Bronchial epithelial cell (primary cell): Measurements from ENCODE around the gene GPR35. TPM values are rescaled to one million over a fixed set of nuclear protein-coding genes. Genes with fewer than 3 reads are reported as not detected.

Experiments
- DNase-seq: peaks from one replicate; pipeline ENCODE4 v3.0.0-alpha.2; 2010; ENCODE audit warnings: low read depth
- FAIRE-seq: peaks from 2 replicates; lab custom pipeline; 2011; peaks lifted over from hg19 to GRCh38; lab: Jason Lieb, UNC
- H3K27me3 ChIP-seq: 2 replicates; pipeline ENCODE4 v1.5.1; 2011; ENCODE audit warnings: low read length; ENCODE audit not compliant: control insufficient read depth, insufficient read depth
- H3K36me3 ChIP-seq: 2 replicates; pipeline ENCODE4 v1.5.1; 2011; ENCODE audit warnings: low read length; ENCODE audit not compliant: control insufficient read depth, insufficient read depth
- H3K4me3 ChIP-seq: 2 replicates; pipeline ENCODE4 v1.5.1; 2011; ENCODE audit warnings: mild to moderate bottlenecking, low read depth, low read length, control low read depth
- total RNA-seq: library from RNA; depleted of rRNA; stranded (reverse); fragments of >200 nt; gene quantifications from 2 replicates; pipeline ENCODE4 v1.2.1, GENCODE V29; 2014
- TF ChIP-seq, protein P1 (sequence below): IDR thresholded peaks from 2 replicates; pipeline ENCODE4 v1.5.1; 2011; ENCODE audit warnings: mild to moderate bottlenecking, moderate library complexity, low read length, control low read depth, inconsistent platforms; ENCODE audit not compliant: insufficient read depth, severe bottlenecking

The GPR35 gene
- total RNA-seq, 1 donor from 2014 or later: 0.26 TPM

DNA sequence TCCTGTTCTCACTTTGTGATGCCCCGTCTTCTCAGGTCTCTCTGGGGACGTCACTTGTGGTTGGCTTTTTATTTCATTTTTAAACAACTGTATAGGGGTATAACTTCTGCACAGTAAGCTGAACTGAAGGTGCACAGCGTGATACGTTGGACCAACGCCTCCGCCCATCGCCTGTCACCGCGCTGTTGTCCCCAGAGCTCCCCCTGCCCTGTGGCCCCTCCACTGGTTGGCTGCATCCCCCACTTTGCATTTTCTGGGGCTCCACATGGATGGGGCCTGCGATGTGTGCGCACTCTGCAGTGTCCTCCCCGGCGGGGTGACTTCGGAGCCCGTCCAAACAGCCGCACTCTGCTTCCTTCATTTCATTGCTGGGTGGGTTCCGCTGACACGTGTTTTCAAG, 14.3 kb downstream of the GPR35 start:
- Histone ChIP-seq H3K36me3 (no peaks in the 10 kb centered on the region), H3K4me3 (no peak overlapping the region), H3K27me3 (no peaks in the 10 kb centered on the region)
- FAIRE-seq: no peak
- TF ChIP-seq, protein P1, sequence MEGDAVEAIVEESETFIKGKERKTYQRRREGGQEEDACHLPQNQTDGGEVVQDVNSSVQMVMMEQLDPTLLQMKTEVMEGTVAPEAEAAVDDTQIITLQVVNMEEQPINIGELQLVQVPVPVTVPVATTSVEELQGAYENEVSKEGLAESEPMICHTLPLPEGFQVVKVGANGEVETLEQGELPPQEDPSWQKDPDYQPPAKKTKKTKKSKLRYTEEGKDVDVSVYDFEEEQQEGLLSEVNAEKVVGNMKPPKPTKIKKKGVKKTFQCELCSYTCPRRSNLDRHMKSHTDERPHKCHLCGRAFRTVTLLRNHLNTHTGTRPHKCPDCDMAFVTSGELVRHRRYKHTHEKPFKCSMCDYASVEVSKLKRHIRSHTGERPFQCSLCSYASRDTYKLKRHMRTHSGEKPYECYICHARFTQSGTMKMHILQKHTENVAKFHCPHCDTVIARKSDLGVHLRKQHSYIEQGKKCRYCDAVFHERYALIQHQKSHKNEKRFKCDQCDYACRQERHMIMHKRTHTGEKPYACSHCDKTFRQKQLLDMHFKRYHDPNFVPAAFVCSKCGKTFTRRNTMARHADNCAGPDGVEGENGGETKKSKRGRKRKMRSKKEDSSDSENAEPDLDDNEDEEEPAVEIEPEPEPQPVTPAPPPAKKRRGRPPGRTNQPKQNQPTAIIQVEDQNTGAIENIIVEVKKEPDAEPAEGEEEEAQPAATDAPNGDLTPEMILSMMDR: no peak
- no peak for DNase-seq

DNA sequence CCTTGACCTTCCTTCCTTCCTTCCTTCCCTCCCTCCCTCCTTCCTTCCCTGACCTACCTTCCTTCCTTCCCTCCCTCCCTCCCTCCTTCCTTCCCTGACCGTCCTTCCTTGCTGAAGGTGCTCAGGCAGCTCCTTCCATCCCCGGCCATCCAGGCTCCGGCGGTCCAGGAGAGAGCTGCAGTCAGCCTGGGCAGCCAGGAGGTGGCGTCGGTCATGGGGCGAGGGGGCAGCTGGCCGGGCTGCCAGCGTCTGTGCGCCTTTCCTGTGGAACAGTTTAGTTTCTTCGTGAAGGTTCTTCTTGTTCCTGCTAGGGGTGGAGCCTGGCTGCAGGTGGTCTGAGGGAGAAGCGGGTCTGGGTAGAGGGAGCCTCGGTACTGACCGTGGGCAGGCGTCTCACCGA, 15.7 kb downstream of the GPR35 start:
- Histone ChIP-seq H3K36me3 (no peaks in the 10 kb centered on the region), H3K27me3 (no peaks in the 10 kb centered on the region), H3K4me3 (no peak overlapping the region)
- DNase-seq (no peak), FAIRE-seq (no peak)
- TF ChIP-seq, protein P1: no peak

DNA sequence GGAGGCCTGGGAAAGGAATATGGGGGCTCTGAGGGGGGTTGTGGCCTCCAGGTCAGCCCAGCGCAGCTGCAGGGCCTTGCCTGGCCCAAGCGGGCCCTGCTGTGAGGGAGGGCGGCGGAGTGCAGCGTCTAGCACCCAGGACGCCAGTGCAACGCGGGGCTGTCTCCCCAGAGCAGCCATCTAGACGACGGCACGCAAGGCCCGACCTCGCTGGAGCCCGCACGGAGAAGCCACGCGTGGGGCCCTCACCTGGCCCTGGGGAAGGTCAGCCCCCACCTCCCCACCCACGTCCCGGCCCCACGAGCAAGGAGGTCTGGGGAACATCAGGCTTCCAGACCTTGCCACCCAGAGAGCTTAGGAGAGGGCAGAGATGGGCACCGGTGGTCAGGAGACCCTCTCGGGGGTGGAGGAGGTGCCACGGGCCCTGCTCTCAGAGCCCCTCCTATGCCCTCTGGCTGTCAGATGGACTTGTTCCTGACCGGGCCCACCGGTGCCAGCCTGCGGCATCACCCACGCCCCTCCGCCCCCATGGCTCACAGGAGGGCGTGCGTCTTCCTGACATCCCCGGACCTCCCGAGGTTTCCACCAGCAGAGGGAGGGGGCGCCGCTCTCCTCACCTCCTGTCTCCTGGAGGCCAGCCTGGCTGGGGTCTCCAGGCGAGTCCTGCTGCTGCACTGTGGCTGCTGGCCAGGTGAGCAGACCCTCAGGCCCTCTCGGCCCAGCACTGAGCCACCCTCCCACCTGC, 17.0 kb downstream of the GPR35 start:
- no peaks in the 10 kb centered on the region for H3K36me3 ChIP-seq
- no peaks in the 10 kb centered on the region for H3K27me3 ChIP-seq
- TF ChIP-seq, protein P1: no peak
- H3K4me3 ChIP-seq: no peak overlapping the region
- DNase-seq (no peak), FAIRE-seq (no peak)

DNA sequence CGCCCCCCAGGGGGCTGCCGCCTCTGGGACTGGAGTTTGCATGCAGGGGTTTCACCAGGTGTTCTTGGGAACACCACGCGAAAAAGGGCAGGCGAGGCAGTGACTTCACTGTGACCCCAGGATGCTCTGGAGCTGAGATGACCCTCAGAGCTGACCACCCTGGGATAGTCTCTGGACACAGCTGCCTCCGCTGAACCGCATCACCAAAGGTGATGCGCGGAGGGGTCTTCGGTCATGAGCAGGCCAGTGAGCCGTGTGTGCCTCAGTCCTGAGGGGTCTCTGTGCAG, 17.5 kb downstream of the GPR35 start:
- DNase-seq (no peak), FAIRE-seq (no peak)
- no peaks in the 10 kb centered on the region for H3K36me3 ChIP-seq
- H3K4me3 ChIP-seq: no peak overlapping the region
- peaks cover under 1% of the 10 kb centered on the region for H3K27me3 ChIP-seq
- TF ChIP-seq, protein P1: no peak

- TF ChIP-seq, protein P1: no peak
- Histone ChIP-seq H3K4me3 (no peak overlapping the region), H3K27me3 (peaks cover 3% of the 10 kb centered on the region), H3K36me3 (no peaks in the 10 kb centered on the region)
- FAIRE-seq: no peak
- DNase-seq: no peak
Measured at GRCh38 chr2:240643093-240643810, 18.0 kb downstream of the GPR35 start.

- TF ChIP-seq, protein P1: no peak
- DNase-seq (no peak), FAIRE-seq (no peak)
- no peaks in the 10 kb centered on the region for H3K36me3 ChIP-seq
- no peak overlapping the region for H3K4me3 ChIP-seq
- peaks cover 7% of the 10 kb centered on the region for H3K27me3 ChIP-seq
Measured at GRCh38 chr2:240643811-240644150, 18.5 kb downstream of the GPR35 start.
